K562 (cell line): ENCODE results near the gene SLC4A2. TPM values are rescaled to one million over a fixed set of nuclear protein-coding genes. Genes with fewer than 3 reads are reported as not detected.

ENCODE experiments used
- BCOR ChIP-seq: fragments of 450-650 bp; IDR thresholded peaks from 2 replicates; pipeline ENCODE4 v1.6.1; 2016
- GABPB2 ChIP-seq: fragments of 250-450 bp; sonication (Bioruptor Pico); conservative IDR thresholded peaks from 2 replicates; pipeline ENCODE4 v1.5.1; 2021; ENCODE audit warnings: mild to moderate bottlenecking
- HDGF ChIP-seq: fragments of 450-650 bp; IDR thresholded peaks from 2 replicates; pipeline ENCODE4 v1.6.1; 2016
- HNRNPUL1 ChIP-seq: fragments of 200-400 bp; formaldehyde crosslinking; IDR thresholded peaks from 2 replicates; pipeline ENCODE4 v1.6.1; 2017; ENCODE audit warnings: low read length
- MEF2A ChIP-seq: IDR thresholded peaks from 2 replicates; pipeline ENCODE4 v1.6.1; 2011; ENCODE audit warnings: low read depth, mild to moderate bottlenecking, low read length, moderate library complexity; ENCODE audit not compliant: control insufficient read depth
- SLC30A9 ChIP-seq: fragments of 250-450 bp; sonication (Bioruptor Pico); IDR thresholded peaks from 2 replicates; pipeline ENCODE4 v1.8.0; 2022; ENCODE audit warnings: mild to moderate bottlenecking, moderate library complexity
- SMARCC2 ChIP-seq: fragments of 450-650 bp; IDR thresholded peaks from 2 replicates; pipeline ENCODE4 v1.6.1; 2017; ENCODE audit warnings: antibody characterized with exemption, moderate library complexity, mild to moderate bottlenecking, low read depth
- TAF7 ChIP-seq: fragments of 450-650 bp; IDR thresholded peaks from 2 replicates; pipeline ENCODE4 v1.6.1; 2016; ENCODE audit warnings: missing genetic modification characterization, missing compliant biosample characterization
- ZNF12 ChIP-seq: sonication (generic); formaldehyde crosslinking; IDR thresholded peaks from 2 replicates; pipeline ENCODE4 v1.4.0; 2020; ENCODE audit warnings: mild to moderate bottlenecking, missing genetic modification reagents
- ZNF134 ChIP-seq: fragments of 250-450 bp; sonication (Bioruptor Pico); conservative IDR thresholded peaks from 2 replicates; pipeline ENCODE4 v1.4.0; 2020
- ZNF24 ChIP-seq: fragments of 450-650 bp; IDR thresholded peaks from 2 replicates; pipeline ENCODE4 v1.6.1; 2016
- polyA plus RNA-seq, 8 experiments: library from polyadenylated mRNA; depleted of rRNA in 4 of 8; stranded (reverse) in 5 of 8; unstranded in 3 of 8; fragments of >200 nt; fragmentation: Nextera tagmentation in 2 of 8; fragmentation: Illumina TruSeq in 1 of 8; extraction: Ambion mirVana in 2 of 8; extraction: Trizol in 1 of 8; gene quantifications; 2 replicates each; pipeline versions ENCODE4 v1.2.1 to v1.2.3, GENCODE V29; 2011 to 2014; ENCODE audit warnings: inconsistent platforms in 1 of 8, missing spikeins in 1 of 8
- total RNA-seq, 7 experiments: library from RNA; depleted of rRNA in 6 of 7; stranded (reverse); fragments of >200 nt in 6 of 7; fragmentation: Illumina TruSeq in 2 of 7; extraction: Trizol in 2 of 7; gene quantifications; 2 replicates each; pipeline versions ENCODE4 v1.2.1 to v1.2.3, GENCODE V29; 2011 to 2021; ENCODE audit warnings: low replicate concordance in 1 of 7
- TF ChIP-seq, protein P1 (sequence below): sonication (generic); formaldehyde crosslinking; IDR thresholded peaks from 2 replicates; pipeline ENCODE4 v1.8.1; 2023; ENCODE audit warnings: mild to moderate bottlenecking, missing genetic modification reagents
- TF ChIP-seq, protein P2 (sequence below): fragments of 450-650 bp; IDR thresholded peaks from 2 replicates; pipeline ENCODE4 v1.6.1; 2016
- TF ChIP-seq, protein P3 (sequence below), 2 experiments: IDR thresholded peaks; 2 replicates each; pipeline ENCODE4 v1.6.1; 2011; ENCODE audit warnings: borderline replicate concordance in 1 of 2, control low read depth in 1 of 2, low read depth in 1 of 2, low read length in 1 of 2, mild to moderate bottlenecking in 1 of 2, mixed read lengths in 1 of 2, moderate library complexity in 1 of 2; ENCODE audit not compliant: insufficient read depth in 1 of 2, insufficient read length in 1 of 2, poor library complexity in 1 of 2, severe bottlenecking in 1 of 2; ENCODE audit errors: extremely low read depth in 1 of 2
- TF ChIP-seq, protein P4 (sequence below): sonication (generic); IDR thresholded peaks from 2 replicates; pipeline ENCODE4 v1.6.1; 2016
- TF ChIP-seq, protein P5 (sequence below): fragments of 250-450 bp; sonication (Bioruptor Pico); IDR thresholded peaks from 2 replicates; pipeline ENCODE4 v1.8.0; 2022; ENCODE audit warnings: moderate library complexity, mild to moderate bottlenecking, inconsistent platforms
- TF ChIP-seq, protein P6 (sequence below): fragments of 450-650 bp; IDR thresholded peaks from 2 replicates; pipeline ENCODE4 v1.6.1; 2017; ENCODE audit warnings: antibody characterized with exemption, mild to moderate bottlenecking

The SLC4A2 gene
- total and polyA plus RNA-seq, 9 of the 15 experiments (the other 6 are each of a cell fraction or from before 2014, with no cell fraction given), result 11.4 to 375 (median 130) TPM

DNA sequence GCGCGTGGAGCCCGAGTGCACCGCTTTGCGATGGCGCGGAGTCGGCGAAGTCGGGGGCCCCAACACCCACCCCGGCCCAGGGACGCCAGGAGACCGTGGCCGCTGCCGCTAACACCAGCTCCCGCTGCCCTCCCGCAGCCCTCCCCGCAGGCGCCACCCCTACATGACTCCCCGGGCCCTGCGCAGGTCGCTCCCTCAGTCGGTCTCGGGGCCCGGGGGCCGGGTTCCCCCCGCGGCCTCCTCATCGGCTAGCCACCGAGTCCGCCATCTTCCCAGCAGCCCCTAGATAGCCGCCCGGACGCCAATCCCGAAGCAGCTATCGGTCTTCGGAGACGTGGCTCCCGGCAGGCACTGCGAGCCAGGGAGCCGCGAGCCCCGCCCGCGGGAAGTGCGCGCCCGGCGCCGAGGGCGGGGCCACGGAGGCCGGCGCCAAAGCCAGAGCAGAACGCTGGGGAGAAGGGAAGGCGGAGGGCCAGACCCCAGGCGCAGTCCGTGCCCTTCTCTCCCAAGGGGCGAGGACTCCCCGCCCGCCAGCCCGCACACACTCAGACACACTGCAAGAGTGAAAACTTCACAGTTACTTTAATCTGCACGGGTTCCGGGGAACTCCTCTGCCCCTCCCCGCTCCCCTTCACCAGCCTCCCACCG, 21.3 kb downstream of the SLC4A2 start, which contains the start of gene FASTK (continued):
- TF ChIP-seq, protein P1, sequence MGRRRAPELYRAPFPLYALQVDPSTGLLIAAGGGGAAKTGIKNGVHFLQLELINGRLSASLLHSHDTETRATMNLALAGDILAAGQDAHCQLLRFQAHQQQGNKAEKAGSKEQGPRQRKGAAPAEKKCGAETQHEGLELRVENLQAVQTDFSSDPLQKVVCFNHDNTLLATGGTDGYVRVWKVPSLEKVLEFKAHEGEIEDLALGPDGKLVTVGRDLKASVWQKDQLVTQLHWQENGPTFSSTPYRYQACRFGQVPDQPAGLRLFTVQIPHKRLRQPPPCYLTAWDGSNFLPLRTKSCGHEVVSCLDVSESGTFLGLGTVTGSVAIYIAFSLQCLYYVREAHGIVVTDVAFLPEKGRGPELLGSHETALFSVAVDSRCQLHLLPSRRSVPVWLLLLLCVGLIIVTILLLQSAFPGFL (CRISPR knock-in tag), result no peak
- TF ChIP-seq GABPB2 (CRISPR knock-in tag) (peak; percentile 80; the same call in 1 of the 2 replicates), ZNF12 (CRISPR knock-in tag) (no peak; the same call in 1 of the 2 replicates), HNRNPUL1 (no peak), SMARCC2 (no peak), ZNF134 (CRISPR knock-in tag) (no peak), TAF7 (peak; percentile 94), HDGF (no peak), BCOR (no peak), ZNF24 (no peak), SLC30A9 (CRISPR knock-in tag) (no peak), MEF2A (no peak)
- TF ChIP-seq, protein P2, sequence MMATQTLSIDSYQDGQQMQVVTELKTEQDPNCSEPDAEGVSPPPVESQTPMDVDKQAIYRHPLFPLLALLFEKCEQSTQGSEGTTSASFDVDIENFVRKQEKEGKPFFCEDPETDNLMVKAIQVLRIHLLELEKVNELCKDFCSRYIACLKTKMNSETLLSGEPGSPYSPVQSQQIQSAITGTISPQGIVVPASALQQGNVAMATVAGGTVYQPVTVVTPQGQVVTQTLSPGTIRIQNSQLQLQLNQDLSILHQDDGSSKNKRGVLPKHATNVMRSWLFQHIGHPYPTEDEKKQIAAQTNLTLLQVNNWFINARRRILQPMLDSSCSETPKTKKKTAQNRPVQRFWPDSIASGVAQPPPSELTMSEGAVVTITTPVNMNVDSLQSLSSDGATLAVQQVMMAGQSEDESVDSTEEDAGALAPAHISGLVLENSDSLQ, result peak; percentile 64
- TF ChIP-seq, protein P3, sequence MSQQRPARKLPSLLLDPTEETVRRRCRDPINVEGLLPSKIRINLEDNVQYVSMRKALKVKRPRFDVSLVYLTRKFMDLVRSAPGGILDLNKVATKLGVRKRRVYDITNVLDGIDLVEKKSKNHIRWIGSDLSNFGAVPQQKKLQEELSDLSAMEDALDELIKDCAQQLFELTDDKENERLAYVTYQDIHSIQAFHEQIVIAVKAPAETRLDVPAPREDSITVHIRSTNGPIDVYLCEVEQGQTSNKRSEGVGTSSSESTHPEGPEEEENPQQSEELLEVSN (IDR thresholded peaks at IDR 0.05; ENCODE audit: borderline replicate concordance in 1 of 2, extremely low read depth in 1 of 2, insufficient read depth in 1 of 2, insufficient read length in 1 of 2, low read depth in 1 of 2, low read length in 1 of 2, poor library complexity in 1 of 2, severe bottlenecking in 1 of 2), result peak; percentile 30 to 62
- TF ChIP-seq, protein P4, sequence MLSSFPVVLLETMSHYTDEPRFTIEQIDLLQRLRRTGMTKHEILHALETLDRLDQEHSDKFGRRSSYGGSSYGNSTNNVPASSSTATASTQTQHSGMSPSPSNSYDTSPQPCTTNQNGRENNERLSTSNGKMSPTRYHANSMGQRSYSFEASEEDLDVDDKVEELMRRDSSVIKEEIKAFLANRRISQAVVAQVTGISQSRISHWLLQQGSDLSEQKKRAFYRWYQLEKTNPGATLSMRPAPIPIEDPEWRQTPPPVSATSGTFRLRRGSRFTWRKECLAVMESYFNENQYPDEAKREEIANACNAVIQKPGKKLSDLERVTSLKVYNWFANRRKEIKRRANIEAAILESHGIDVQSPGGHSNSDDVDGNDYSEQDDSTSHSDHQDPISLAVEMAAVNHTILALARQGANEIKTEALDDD, result no peak
- TF ChIP-seq, protein P5, sequence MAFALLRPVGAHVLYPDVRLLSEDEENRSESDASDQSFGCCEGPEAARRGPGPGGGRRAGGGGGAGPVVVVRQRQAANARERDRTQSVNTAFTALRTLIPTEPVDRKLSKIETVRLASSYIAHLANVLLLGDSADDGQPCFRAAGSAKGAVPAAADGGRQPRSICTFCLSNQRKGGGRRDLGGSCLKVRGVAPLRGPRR (CRISPR knock-in tag), result no peak
- TF ChIP-seq, protein P6, sequence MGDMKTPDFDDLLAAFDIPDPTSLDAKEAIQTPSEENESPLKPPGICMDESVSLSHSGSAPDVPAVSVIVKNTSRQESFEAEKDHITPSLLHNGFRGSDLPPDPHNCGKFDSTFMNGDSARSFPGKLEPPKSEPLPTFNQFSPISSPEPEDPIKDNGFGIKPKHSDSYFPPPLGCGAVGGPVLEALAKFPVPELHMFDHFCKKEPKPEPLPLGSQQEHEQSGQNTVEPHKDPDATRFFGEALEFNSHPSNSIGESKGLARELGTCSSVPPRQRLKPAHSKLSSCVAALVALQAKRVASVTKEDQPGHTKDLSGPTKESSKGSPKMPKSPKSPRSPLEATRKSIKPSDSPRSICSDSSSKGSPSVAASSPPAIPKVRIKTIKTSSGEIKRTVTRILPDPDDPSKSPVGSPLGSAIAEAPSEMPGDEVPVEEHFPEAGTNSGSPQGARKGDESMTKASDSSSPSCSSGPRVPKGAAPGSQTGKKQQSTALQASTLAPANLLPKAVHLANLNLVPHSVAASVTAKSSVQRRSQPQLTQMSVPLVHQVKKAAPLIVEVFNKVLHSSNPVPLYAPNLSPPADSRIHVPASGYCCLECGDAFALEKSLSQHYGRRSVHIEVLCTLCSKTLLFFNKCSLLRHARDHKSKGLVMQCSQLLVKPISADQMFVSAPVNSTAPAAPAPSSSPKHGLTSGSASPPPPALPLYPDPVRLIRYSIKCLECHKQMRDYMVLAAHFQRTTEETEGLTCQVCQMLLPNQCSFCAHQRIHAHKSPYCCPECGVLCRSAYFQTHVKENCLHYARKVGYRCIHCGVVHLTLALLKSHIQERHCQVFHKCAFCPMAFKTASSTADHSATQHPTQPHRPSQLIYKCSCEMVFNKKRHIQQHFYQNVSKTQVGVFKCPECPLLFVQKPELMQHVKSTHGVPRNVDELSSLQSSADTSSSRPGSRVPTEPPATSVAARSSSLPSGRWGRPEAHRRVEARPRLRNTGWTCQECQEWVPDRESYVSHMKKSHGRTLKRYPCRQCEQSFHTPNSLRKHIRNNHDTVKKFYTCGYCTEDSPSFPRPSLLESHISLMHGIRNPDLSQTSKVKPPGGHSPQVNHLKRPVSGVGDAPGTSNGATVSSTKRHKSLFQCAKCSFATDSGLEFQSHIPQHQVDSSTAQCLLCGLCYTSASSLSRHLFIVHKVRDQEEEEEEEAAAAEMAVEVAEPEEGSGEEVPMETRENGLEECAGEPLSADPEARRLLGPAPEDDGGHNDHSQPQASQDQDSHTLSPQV, result no peak
